HUES48 (cell line): ENCODE results near the gene ABCG5.

Experiments
- H3K27ac ChIP-seq: one replicate; pipeline ENCODE4 v1.7.0; 2013; ENCODE audit warnings: low read depth, low read length, inconsistent platforms
- H3K27me3 ChIP-seq: 2 replicates; pipeline ENCODE4 v1.6.1; 2013; ENCODE audit warnings: mild to moderate bottlenecking, low read length; ENCODE audit not compliant: control insufficient read depth, insufficient read depth
- H3K36me3 ChIP-seq: 2 replicates; pipeline ENCODE4 v1.6.1; 2013; ENCODE audit warnings: low read length; ENCODE audit not compliant: control insufficient read depth, insufficient read depth
- H3K4me1 ChIP-seq: 2 replicates; pipeline ENCODE4 v1.6.1; 2013; ENCODE audit warnings: mild to moderate bottlenecking, low read length; ENCODE audit not compliant: control insufficient read depth, insufficient read depth
- H3K4me3 ChIP-seq: 2 replicates; pipeline ENCODE4 v1.5.1; 2013; ENCODE audit warnings: mild to moderate bottlenecking, low read depth, low read length
- H3K9ac ChIP-seq: 2 replicates; pipeline ENCODE4 v1.6.1; 2013; ENCODE audit warnings: mild to moderate bottlenecking, low read depth, low read length, moderate library complexity
- H3K9me3 ChIP-seq: 2 replicates; pipeline ENCODE4 v1.6.1; 2013; ENCODE audit warnings: low read length; ENCODE audit not compliant: control insufficient read depth, insufficient read depth

ABCG5 gene

DNA sequence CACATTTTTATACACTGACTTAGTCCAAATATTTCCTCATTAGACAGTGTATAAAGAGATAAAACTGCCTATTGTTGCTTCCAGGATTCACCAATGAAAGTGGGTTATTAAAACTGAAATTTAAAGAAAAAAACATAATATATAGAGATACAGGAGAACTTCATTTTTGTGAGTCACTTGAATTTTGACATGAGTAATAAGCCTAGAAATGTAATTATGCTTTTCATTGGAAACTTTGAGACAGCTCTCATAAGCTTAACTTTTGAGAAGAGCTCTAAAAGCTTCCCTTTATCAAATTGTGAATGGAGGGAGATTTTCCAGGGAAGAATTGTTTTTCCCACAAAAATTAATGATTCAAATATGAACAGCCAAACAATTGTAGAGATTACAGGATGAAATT is 50.7 kb downstream of the ABCG5 start:
- H3K27ac ChIP-seq: no peak overlapping the region

DNA sequence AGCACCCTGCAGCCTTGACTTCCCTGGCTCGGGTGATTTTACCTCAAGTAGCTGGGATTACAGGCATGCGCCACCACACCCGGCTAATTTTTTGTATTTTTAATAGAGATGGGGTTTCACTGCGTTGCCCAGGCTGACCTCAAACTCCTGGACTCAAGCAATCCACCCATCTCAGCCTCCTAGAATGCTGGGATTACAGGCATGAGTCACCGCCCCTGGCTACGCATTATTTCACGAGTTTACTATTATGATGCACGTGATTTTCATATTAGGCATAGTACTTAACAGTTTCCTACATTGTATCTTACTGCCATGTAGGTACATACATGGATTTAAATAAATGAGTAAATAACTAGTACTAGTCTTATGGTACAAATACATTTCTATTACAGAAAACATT is 60.4 kb downstream of the ABCG5 start:
- Histone ChIP-seq H3K9ac (no peak overlapping the region), H3K27ac (no peak overlapping the region), H3K9me3 (no peaks in the 10 kb centered on the region), H3K27me3 (no peaks in the 10 kb centered on the region), H3K4me3 (no peak overlapping the region), H3K4me1 (peaks cover 9% of the 10 kb centered on the region; the same call in 1 of the 2 replicates), H3K36me3 (no peaks in the 10 kb centered on the region)

More for the DNA sequence above, 50.7 kb downstream of the ABCG5 start:
- H3K27me3 ChIP-seq: no peaks in the 10 kb centered on the region
- H3K36me3 ChIP-seq: no peaks in the 10 kb centered on the region; the same call in 1 of the 2 replicates
- H3K9ac ChIP-seq: no peak overlapping the region
- H3K4me1 ChIP-seq: no peaks in the 10 kb centered on the region
- H3K4me3 ChIP-seq: no peak overlapping the region
- no peaks in the 10 kb centered on the region for H3K9me3 ChIP-seq

DNA sequence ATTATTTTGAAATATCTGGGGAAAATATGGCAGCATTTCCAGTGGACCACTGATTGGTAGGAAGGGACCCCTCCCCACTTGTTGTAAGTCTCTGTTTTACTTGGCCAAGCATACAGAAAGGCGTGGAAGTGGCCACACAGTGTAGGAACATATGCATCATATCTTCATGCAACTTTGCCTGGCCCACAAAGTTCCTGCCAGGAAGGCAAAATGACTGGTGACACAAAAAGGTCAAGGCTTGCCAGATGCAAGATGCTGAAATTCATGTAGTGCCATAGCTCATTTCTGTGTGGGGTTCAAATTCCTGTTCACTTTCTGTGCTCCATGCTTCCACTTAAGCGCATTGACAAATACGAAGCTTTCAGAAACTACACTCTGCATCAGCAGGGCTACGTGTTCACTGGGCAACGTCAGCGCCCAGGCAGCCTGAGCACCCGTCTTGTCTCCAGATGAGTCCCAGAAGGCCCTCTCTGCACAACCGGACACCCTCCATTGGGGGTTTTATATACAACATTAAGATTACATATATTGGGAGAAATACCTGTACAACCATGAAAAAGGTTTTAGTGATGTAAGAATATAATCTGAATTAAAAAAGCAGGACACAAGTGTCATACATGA is 61.2 kb downstream of the ABCG5 start:
- no peaks in the 10 kb centered on the region for H3K36me3 ChIP-seq
- H3K4me1 ChIP-seq: peaks cover 9% of the 10 kb centered on the region; the same call in 1 of the 2 replicates
- no peak overlapping the region for H3K9ac ChIP-seq
- no peak overlapping the region for H3K4me3 ChIP-seq
- H3K27ac ChIP-seq: no peak overlapping the region
- H3K9me3 ChIP-seq: no peaks in the 10 kb centered on the region
- H3K27me3 ChIP-seq: no peaks in the 10 kb centered on the region

DNA sequence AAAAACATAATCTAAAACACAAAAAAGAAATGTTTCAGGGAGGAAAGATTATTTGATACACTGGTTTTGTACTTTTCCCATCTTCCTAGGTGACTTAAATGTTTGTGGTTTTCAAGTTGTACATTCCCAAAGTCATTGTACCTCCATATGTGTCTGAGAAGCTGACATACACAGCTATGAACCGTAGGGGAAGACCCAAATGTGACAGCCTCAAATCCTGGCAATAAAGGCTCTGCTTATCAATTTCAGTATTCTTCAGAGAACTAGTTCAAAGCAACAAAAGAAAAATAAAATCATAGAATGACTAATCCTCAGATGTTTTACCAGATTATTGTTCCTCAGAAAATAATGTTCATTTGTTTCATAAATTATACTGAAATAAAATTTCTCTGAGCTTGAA is 62.3 kb downstream of the ABCG5 start:
- Histone ChIP-seq H3K9ac (no peak overlapping the region), H3K4me1 (peaks cover 9% of the 10 kb centered on the region; the same call in 1 of the 2 replicates), H3K27ac (no peak overlapping the region), H3K9me3 (no peaks in the 10 kb centered on the region), H3K27me3 (no peaks in the 10 kb centered on the region), H3K36me3 (no peaks in the 10 kb centered on the region), H3K4me3 (no peak overlapping the region)

DNA sequence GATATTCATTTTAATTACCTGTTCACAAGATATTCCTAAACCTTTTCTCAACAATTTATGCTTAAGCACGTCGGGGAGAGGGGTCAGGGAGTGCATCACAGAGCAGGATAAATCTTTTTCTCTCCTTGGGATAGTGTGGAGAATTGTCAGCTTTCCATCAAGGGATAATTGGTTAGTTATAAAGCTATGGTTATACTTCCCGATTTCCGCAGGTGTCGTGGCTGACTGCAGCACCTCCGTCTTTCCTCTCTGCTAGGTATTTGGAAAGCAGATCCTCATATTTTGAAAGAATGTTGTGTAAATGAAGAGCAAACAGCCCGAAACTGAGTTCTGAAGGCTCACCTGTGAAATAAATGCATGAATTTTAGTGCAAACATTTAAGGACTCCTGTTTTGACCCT is 64.0 kb downstream of the ABCG5 start:
- Histone ChIP-seq H3K9ac (no peak overlapping the region), H3K27ac (no peak overlapping the region), H3K4me3 (peak overlapping the region; percentile 97)

DNA sequence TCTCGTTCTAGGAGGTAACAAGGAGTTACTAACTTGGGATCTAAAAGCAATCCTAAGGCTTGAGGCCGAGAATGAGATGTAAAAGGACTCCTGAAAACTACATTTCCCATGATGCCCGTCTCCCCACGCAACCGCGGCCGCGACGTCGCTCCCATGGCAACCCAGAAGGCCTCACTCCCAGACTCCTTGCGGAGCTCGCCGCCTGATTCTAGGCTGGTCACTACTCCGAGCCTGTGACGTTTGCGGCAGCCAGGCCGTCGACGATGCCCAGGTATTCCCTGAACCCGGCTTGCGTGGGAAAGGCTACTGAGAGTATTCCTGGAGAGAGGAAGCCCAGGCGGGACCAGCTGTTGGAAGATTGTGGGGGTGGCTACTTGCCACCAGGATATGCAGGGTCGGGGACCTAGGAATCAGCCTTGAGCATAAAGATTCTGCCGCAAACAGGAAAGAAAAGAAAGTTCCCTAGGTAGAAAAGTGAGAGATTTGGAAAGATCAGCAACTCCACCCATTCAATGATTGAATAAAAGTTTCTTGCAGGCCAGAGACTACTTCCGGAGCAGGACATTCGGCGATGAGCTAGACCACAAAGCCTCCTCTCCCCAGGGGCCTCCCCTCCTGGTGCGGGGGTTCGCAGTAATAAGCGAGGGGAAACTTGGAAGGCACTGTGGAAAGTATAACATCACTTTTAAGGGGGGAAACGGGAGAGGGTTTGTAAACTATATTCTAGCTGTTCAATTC is 64.6 kb downstream of the ABCG5 start, which contains the start of gene DYNC2LI1:
TSS of gene DYNC2LI1 (plus strand) at position 164 of the 738 bp plus-strand sequence. CDS start at position 264, 100 bp downstream.
- H3K9ac ChIP-seq: peak within 1 kb of the TSS; percentile 70
- peaks cover 9% of the 10 kb centered on the region; the same call in 1 of the 2 replicates for H3K4me1 ChIP-seq
- H3K9me3 ChIP-seq: no peaks in the 10 kb centered on the region
- H3K27ac ChIP-seq: peak within 1 kb of the TSS; percentile 90
- no peaks in the 10 kb centered on the region for H3K27me3 ChIP-seq
- H3K36me3 ChIP-seq: no peaks in the 10 kb centered on the region
- peak within 1 kb of the TSS; percentile 97 for H3K4me3 ChIP-seq

More for the DNA sequence above, 64.0 kb downstream of the ABCG5 start:
- Histone ChIP-seq H3K9me3 (no peaks in the 10 kb centered on the region), H3K27me3 (no peaks in the 10 kb centered on the region), H3K4me1 (peaks cover 9% of the 10 kb centered on the region; the same call in 1 of the 2 replicates), H3K36me3 (no peaks in the 10 kb centered on the region)

DNA sequence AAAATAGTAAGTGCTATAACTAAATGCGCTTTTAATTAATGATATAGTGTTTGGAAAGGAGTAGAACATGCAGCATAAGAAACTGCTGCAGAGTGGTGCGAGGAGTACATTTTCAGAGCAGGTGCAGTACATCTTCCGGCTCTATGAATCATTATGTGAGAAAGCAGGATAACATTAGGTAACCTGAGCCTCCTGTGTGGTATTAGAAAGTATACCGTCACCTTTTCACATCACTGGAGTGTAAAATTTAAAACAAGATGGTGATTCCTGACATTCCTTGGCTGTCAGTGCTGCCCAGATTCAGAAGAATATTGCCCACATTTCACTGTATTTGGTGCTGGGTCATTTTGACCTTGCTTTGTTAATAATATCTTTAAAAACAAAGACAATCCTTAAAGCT is 72.6 kb downstream of the ABCG5 start:
- Histone ChIP-seq H3K27me3 (no peaks in the 10 kb centered on the region), H3K4me1 (no peaks in the 10 kb centered on the region), H3K27ac (no peak overlapping the region), H3K36me3 (no peaks in the 10 kb centered on the region), H3K9ac (no peak overlapping the region), H3K4me3 (no peak overlapping the region), H3K9me3 (no peaks in the 10 kb centered on the region)

DNA sequence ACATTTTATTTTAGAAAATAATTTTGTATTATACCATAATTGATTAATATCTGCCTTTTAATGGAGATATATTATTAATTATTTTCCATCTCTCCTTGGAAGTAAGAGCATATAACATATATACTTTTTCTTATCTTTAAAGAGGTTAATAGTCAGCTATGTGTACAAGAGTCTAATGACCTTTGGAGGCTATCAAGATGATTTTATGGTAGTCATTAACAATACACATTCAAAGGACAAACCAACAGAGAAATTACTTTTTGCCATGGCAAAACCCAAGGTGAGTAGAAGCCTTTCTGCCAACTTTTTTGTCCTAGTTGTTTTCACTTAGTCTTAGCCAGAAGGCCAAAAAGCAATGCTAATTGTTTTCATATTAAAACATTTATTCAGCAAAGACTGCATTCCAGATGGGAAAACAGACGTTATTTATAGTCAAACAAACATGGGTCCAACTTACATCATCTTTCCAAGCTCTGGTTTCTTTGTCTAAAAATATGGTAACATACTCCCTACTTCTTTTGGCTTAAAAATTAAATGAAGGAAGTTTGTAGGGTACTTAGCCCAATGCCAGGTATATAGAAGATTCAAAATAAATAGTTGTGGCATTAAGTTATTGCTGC is 74.4 kb downstream of the ABCG5 start:
- Histone ChIP-seq H3K9ac (no peak overlapping the region), H3K27ac (no peak overlapping the region), H3K36me3 (no peaks in the 10 kb centered on the region), H3K27me3 (no peaks in the 10 kb centered on the region), H3K9me3 (no peaks in the 10 kb centered on the region), H3K4me3 (no peak overlapping the region), H3K4me1 (no peaks in the 10 kb centered on the region)

DNA sequence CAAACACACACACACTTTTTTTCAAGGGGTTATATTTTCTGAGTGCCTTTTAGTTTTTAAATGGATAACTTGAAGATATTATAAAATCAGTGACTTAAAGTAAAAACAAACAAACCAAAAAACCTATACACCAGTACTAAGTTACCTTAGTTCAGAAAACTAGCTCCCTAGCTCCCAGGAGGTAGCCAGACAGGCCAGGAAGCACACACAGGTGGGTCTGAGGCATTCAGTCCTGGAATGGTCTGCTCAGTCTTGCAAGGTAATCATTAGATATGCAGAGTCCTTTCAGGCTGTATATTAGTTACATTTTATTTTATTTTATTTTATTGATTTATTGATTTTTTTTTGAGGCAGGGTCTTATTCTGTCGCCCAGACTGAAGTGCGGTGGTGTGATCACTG is 75.5 kb downstream of the ABCG5 start:
- Histone ChIP-seq H3K9ac (no peak overlapping the region), H3K36me3 (no peaks in the 10 kb centered on the region), H3K9me3 (no peaks in the 10 kb centered on the region), H3K27ac (no peak overlapping the region), H3K4me3 (no peak overlapping the region), H3K27me3 (no peaks in the 10 kb centered on the region), H3K4me1 (no peaks in the 10 kb centered on the region)
